Kidney (tissue), 14 donors: ENCODE results near the gene CRISP1. TPM values are rescaled to one million over a fixed set of nuclear protein-coding genes. Genes with fewer than 3 reads are reported as not detected.

ENCODE experiments used
- DNase-seq, 5 donors: peaks; one replicate each; pipeline ENCODE4 v3.0.0-alpha.2; 2013 to 2020
- FAIRE-seq: peaks from 2 replicates; lab custom pipeline; 2012; peaks lifted over from hg19 to GRCh38; lab: Jason Lieb, UNC
- H3K27ac ChIP-seq, 2 donors: one replicate each; pipeline ENCODE4 v1.7.0; 2013; ENCODE audit warnings: low read depth in 2 of 2, low read length in 2 of 2, inconsistent platforms in 1 of 2
- H3K27me3 ChIP-seq: one replicate; pipeline ENCODE4 v1.7.1; 2013; ENCODE audit warnings: low read length, inconsistent platforms; ENCODE audit not compliant: control insufficient read depth, insufficient read depth
- H3K36me3 ChIP-seq, 3 donors: one replicate each; pipeline versions ENCODE4 v1.7.0 to v1.7.1; 2013; ENCODE audit warnings: low read length in 3 of 3, control low read depth in 1 of 3, inconsistent platforms in 1 of 3; ENCODE audit not compliant: insufficient read depth in 3 of 3, control insufficient read depth in 2 of 3
- H3K4me1 ChIP-seq, 3 donors: one replicate each; pipeline versions ENCODE4 v1.7.0 to v1.7.1; 2013; ENCODE audit warnings: low read length in 3 of 3, inconsistent platforms in 1 of 3, low read depth in 1 of 3; ENCODE audit not compliant: control insufficient read depth in 2 of 3, insufficient read depth in 2 of 3
- H3K4me3 ChIP-seq, 3 donors: one replicate each; pipeline versions ENCODE4 v1.7.0 to v1.8.1; 2013; ENCODE audit warnings: low read length in 3 of 3, control low read depth in 1 of 3, inconsistent platforms in 1 of 3
- H3K9ac ChIP-seq, 3 donors: one replicate each; pipeline versions ENCODE4 v1.7.0 to v1.7.1; 2013; ENCODE audit warnings: low read length in 3 of 3, control low read depth in 1 of 3, inconsistent platforms in 1 of 3
- H3K9me3 ChIP-seq, 3 donors: one replicate each; pipeline versions ENCODE4 v1.7.0 to v1.7.1; 2013; ENCODE audit warnings: low read length in 3 of 3, control low read depth in 1 of 3, inconsistent platforms in 1 of 3; ENCODE audit not compliant: control insufficient read depth in 2 of 3, insufficient read depth in 1 of 3
- CTCF ChIP-seq: IDR thresholded peaks from 3 replicates; pipeline ENCODE4 v1.5.1; 2012; ENCODE audit warnings: mild to moderate bottlenecking, moderate library complexity, borderline replicate concordance; ENCODE audit not compliant: insufficient read depth; ENCODE audit errors: extremely low read depth
- intact Hi-C: fragments of 100-400 bp; cut with DNase I; formaldehyde crosslinking; loops from one replicate; pipeline ENCODE4 v1.11.1; 2022
- polyA plus RNA-seq: library from polyadenylated mRNA; stranded (reverse); fragments of 350-450 nt; fragmentation: Illumina TruSeq; extraction: RNeasy Lipid Tissue Mini Kit (QIAGEN cat#74804); gene quantifications from one replicate; pipeline ENCODE4 v1.2.3, GENCODE V29; 2014; ENCODE audit warnings: low read depth, low replicate concordance; ENCODE audit not compliant: insufficient read depth
- total RNA-seq: library from RNA; stranded (reverse); fragmentation: NEBNext Ultra II Directional; extraction: Animal tissue kit (Norgen Biotek cat#: 25700); gene quantifications from one replicate; pipeline ENCODE4 v1.2.1, GENCODE V29; 2021
- donor health status: control.
- donor health status: control.
- donor health status: control.
- donor health status: control.
- donor health status: control.
- donor health status: DM: yes; HTN: yes; CAD: no.
- donor health status: Normal renal cell carcinoma (clear cell type).

The CRISP1 gene
- total and polyA plus RNA-seq, 2 donors from 2014 or later = not detected

DNA sequence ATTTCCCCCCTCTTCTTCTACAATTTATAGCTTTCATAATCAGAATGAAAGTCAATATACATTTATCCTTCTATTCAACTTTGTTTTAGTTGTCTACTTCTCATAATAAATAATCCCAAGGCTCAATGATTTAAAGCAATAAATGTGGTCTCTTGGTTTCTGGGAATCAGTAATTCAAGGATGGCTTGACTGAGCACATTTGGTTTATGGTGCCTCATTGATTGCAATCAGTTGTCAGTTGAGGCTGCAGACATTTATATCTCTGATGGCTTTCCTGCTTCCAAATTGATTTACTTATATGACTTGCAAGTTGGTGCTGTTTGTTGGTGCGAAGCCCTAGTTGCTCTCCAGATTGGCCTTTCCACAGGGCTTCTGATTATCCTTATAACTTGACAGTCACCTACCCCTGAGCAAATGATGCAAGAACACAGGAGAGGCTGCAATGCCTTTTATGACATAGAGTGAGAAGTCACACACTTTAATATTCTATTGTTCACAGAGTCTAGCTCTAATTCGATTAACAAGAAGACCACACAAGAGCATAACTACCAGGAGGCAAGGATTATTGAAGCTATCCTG, 2.7 kb upstream of the CRISP1 start:
- Histone ChIP-seq H3K4me3 (no peak overlapping the region), H3K9me3 (peaks cover 0 to 3% (median 0%) of the 10 kb centered on the region in 3 donors), H3K27ac (no peak overlapping the region), H3K9ac (no peak overlapping the region), H3K27me3 (no peaks in the 10 kb centered on the region), H3K4me1 (no peaks in the 10 kb centered on the region), H3K36me3 (no peaks in the 10 kb centered on the region)
- DNase-seq = no peak
- FAIRE-seq = no peak
- TF ChIP-seq CTCF = no peak
- intact Hi-C loops = no loop called here

- intact Hi-C loops = no loop called here
- FAIRE-seq = no peak
Measured at GRCh38 chr6:49856282-49856681, 10.1 kb downstream of the CRISP1 start.

DNA sequence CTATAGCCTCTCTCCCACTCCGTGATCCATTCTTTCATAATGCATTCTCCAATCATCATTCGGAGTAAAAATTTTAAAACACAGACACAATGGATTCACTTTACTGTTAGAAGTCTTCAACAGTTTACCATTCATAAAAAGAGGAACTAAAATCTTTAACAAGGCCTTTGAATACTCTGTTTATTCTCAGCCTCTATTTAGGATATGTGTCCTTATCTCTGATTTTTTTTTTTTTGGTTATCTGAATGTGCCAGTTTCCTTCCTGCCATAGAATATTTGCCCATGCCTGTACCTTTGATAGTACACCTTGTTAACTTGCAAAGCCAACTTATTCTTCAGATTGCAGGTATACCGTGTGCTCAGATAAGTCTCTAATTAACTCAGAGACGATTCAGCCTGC, 11.1 kb downstream of the CRISP1 start:
- DNase-seq (no peak), FAIRE-seq (no peak)
- H3K9ac ChIP-seq = no peak overlapping the region
- TF ChIP-seq CTCF = no peak
- H3K4me3 ChIP-seq = no peak overlapping the region
- H3K27me3 ChIP-seq = no peaks in the 10 kb centered on the region
- H3K36me3 ChIP-seq = no peaks in the 10 kb centered on the region
- no peaks in the 10 kb centered on the region for H3K4me1 ChIP-seq
- no peaks in the 10 kb centered on the region for H3K9me3 ChIP-seq
- no peak overlapping the region for H3K27ac ChIP-seq
- intact Hi-C loops = no loop called here

More at GRCh38 chr6:49856282-49856681, 10.1 kb downstream of the CRISP1 start:
- Histone ChIP-seq H3K4me1 (no peaks in the 10 kb centered on the region), H3K4me3 (no peak overlapping the region), H3K27me3 (no peaks in the 10 kb centered on the region), H3K9me3 (no peaks in the 10 kb centered on the region), H3K27ac (no peak overlapping the region), H3K36me3 (no peaks in the 10 kb centered on the region), H3K9ac (no peak overlapping the region)
- TF ChIP-seq CTCF = no peak
- no peak for DNase-seq

DNA sequence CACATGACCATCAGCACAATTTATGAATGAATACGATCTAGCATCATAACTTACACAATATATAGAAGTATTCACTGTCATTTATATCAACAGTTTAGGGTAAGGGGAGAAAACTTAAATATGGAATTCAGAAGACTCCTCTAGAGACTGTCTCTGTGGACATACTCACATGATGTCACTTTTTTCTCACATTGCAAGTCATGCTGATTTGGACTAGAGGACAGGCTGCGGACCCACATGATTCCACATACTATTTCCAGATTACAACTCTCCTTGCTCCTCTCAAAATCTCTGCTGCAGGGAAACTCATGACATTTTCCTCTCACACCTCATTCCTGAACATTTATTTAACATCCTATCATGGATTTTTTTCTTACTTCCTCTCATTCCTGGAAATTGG, 13.4 kb downstream of the CRISP1 start:
- Histone ChIP-seq H3K36me3 (no peaks in the 10 kb centered on the region), H3K9me3 (no peaks in the 10 kb centered on the region), H3K27ac (no peak overlapping the region), H3K4me1 (no peaks in the 10 kb centered on the region), H3K27me3 (no peaks in the 10 kb centered on the region), H3K4me3 (no peak overlapping the region), H3K9ac (no peak overlapping the region)
- no peak for TF ChIP-seq CTCF
- DNase-seq (no peak), FAIRE-seq (no peak)
- intact Hi-C loops = no loop called here
